ENCODE results near the gene MEI4. TPM values are rescaled to one million over a fixed set of nuclear protein-coding genes. Genes with fewer than 3 reads are reported as not detected.

Gene MEI4
- total RNA-seq, 1 donor from 2014 or later: 1.9 TPM

DNA sequence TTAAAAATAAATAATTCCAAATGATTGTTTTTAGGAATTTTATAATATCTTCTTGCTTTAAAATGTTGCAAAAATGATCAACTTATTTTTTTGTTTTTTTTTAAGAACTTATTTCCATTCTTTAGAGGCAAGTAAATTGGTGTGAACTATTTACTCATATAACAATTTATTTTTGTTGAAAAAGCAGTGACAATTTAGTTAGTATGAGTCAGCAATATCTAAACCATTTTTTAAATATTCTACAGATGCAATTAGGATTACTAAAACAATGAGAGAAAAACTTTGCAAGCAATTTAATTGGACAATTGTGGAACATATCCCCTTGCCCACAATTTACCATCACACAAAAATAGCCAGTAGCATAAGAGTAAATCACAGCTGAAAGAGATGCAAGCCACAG lies 319.5 kb downstream of the MEI4 start:
- TF ChIP-seq, protein P1, sequence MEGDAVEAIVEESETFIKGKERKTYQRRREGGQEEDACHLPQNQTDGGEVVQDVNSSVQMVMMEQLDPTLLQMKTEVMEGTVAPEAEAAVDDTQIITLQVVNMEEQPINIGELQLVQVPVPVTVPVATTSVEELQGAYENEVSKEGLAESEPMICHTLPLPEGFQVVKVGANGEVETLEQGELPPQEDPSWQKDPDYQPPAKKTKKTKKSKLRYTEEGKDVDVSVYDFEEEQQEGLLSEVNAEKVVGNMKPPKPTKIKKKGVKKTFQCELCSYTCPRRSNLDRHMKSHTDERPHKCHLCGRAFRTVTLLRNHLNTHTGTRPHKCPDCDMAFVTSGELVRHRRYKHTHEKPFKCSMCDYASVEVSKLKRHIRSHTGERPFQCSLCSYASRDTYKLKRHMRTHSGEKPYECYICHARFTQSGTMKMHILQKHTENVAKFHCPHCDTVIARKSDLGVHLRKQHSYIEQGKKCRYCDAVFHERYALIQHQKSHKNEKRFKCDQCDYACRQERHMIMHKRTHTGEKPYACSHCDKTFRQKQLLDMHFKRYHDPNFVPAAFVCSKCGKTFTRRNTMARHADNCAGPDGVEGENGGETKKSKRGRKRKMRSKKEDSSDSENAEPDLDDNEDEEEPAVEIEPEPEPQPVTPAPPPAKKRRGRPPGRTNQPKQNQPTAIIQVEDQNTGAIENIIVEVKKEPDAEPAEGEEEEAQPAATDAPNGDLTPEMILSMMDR (IDR thresholded peaks at IDR 0.05; ENCODE audit: unreplicated experiment): no peak
- H3K4me1 Mint-ChIP-seq (ENCODE audit: low read depth): no peaks in the 10 kb centered on the region
- H3K27me3 Mint-ChIP-seq: no peaks in the 10 kb centered on the region
- DNase-seq (ENCODE audit: low spot score, unreplicated experiment): no peak
- peaks cover 19% of the 10 kb centered on the region for H3K9me3 Mint-ChIP-seq (ENCODE audit: low read depth)
- no peaks in the 10 kb centered on the region for H3K36me3 Mint-ChIP-seq (ENCODE audit: insufficient read depth)
- no peak overlapping the region for H3K4me3 Mint-ChIP-seq (ENCODE audit: low read depth)
- H3K27ac Mint-ChIP-seq: no peak overlapping the region

Other genes starting within 250 kb of the MEI4 start
- gene HTR1B, start 189.5 kb upstream of the MEI4 start, total RNA-seq: 8.9 and 10.3 TPM in 2 replicates